ENCODE results near the gene ZNF346.
A peak's percentile ranks its signal among the peaks of the same experiment; 100 is the strongest.

Gene ZNF346

DNA sequence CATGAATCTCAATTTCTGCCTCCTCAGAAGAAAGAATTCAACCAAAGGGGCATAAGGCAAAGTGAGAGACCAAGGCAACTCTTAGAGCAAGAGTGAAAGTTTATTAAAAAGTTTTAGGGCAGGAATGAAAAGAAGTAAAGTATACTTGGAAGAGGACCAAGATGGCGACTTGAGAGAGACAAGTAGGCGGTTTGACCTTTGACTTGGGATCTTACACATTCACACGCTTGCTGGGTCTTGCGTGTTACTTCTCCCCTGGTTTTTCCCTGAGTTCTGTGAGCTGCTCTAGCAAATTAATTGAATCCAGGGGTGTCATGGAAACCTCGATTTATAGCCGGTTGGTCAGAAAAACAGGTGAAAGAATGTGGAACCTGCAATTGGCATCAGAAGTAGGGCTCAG lies 7.0 kb downstream of the ZNF346 start:
- TF ChIP-seq, protein P1, sequence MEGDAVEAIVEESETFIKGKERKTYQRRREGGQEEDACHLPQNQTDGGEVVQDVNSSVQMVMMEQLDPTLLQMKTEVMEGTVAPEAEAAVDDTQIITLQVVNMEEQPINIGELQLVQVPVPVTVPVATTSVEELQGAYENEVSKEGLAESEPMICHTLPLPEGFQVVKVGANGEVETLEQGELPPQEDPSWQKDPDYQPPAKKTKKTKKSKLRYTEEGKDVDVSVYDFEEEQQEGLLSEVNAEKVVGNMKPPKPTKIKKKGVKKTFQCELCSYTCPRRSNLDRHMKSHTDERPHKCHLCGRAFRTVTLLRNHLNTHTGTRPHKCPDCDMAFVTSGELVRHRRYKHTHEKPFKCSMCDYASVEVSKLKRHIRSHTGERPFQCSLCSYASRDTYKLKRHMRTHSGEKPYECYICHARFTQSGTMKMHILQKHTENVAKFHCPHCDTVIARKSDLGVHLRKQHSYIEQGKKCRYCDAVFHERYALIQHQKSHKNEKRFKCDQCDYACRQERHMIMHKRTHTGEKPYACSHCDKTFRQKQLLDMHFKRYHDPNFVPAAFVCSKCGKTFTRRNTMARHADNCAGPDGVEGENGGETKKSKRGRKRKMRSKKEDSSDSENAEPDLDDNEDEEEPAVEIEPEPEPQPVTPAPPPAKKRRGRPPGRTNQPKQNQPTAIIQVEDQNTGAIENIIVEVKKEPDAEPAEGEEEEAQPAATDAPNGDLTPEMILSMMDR (conservative IDR thresholded peaks at IDR 0.05; ENCODE audit: low read depth, low read length): no peak
- no peak overlapping the region for H3K4me3 ChIP-seq (ENCODE audit: low read depth, low read length)
- DNase-seq (ENCODE audit: low read depth): no peak

DNA sequence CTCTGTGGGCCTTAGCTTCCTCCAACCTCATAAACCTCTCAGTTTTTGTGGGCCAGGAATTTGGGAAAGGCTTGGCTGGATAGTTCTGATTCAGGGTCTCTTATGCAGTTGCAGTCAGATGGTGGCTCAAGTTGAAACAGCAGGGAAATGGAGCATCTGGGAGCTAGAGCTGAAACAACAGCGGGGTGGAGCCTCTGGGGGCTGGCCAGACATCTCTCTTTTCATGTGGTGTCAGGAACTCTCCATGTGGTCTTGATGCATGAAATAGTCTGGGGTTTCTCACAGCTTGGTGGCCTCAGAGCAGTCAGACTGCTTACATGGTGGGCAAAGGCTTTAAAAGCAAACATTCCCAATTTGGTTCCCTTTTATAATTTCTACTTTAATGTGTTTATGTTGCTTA lies 13.5 kb downstream of the ZNF346 start:
- DNase-seq (ENCODE audit: low read depth): peak; percentile 87
- TF ChIP-seq, protein P1 (conservative IDR thresholded peaks at IDR 0.05; ENCODE audit: low read depth, low read length): no peak
- no peak overlapping the region for H3K4me3 ChIP-seq (ENCODE audit: low read depth, low read length)

DNA sequence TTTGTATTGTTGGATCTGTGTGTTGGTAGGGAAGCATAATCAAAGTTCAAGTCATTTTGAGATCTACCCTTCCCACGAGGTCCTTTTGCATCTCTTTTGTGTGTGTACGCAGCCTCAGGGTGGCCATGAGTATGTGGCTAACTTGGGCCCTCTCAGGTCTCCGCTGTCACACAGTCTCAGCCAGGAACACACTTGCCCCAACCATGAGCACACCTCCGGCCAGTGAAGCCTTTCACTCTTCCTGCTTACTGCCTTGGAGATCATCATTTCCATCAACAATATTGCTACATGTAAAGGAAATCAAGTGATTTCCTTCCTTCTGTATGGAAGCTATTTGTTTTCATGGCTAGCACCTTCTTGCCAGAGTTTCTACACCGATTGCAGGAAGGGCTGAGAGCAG lies 13.9 kb downstream of the ZNF346 start:
- TF ChIP-seq, protein P1 (conservative IDR thresholded peaks at IDR 0.05; ENCODE audit: low read depth, low read length): no peak
- no peak overlapping the region for H3K4me3 ChIP-seq (ENCODE audit: low read depth, low read length)
- DNase-seq (ENCODE audit: low read depth): no peak

DNA sequence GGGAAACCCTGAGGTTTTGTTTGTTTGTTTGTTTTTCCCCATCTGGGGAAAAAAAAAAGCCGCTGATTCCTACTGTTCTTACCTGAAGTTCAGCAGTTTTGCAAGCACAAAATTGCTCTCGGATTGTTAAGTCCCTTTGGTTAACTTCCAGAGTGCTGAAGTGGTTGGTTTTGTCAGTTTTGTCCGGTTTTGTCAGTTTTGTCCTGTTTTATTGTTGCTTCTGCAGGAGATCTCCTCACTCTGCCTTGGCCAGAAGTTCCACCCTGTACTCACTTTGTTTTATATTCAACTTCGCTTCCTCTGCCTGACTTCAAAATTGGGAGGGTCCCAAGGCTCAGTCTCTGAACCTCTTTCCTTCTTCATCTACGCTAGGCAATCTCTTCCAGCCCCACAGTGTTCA lies 14.4 kb downstream of the ZNF346 start:
- H3K4me3 ChIP-seq (ENCODE audit: low read depth, low read length): no peak overlapping the region
- no peak for DNase-seq (ENCODE audit: low read depth)
- TF ChIP-seq, protein P1 (conservative IDR thresholded peaks at IDR 0.05; ENCODE audit: low read depth, low read length): no peak

DNA sequence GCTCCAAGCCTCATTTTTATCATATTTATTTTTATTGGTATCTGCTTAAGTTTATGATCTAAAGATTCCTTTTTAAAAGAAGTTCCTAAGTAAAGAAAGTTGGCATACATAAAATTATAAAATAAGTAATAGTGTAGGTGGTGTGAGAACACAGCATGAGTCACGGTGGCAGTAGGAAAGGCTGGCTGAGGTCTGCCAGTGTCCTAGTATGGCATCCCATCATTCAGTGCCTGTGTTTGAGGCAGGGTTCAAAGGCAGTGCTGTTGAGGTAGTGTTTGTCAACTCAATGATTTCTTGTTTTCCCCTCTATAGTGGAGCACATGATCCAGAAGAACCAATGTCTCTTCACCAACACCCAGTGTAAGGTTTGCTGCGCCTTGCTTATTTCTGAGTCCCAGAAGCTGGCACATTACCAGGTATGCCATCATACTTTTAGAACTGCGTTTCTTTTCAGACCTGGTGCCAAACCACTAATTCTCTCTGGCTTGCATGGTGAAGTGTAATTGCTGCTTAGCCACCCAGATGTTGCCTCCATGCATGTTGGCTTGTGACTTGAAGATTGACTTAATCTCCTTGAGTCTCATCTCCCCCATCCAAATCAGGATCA lies 18.4 kb downstream of the ZNF346 start:
- H3K4me3 ChIP-seq (ENCODE audit: low read depth, low read length): no peak overlapping the region
- TF ChIP-seq, protein P1 (conservative IDR thresholded peaks at IDR 0.05; ENCODE audit: low read depth, low read length): no peak
- DNase-seq (ENCODE audit: low read depth): peak; percentile 14

DNA sequence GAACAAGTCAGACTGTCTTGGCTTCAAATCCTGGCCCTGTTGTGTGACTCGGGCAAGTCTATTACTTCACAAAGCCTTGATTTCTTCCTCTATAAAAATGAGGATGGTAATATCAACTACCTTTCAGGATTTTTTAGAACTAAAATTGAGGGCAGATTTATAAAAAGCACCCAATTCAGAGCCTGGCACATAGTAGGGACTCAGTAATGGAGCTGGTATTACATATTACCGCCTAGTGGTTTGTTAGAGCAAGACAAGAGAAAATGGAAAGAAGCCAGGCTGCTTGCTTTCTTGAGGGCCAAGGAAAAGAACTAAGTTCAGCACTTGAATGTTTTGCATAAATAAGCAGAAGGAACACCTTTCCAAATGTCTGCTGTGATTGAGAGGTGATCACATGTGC lies 19.4 kb downstream of the ZNF346 start:
- DNase-seq (ENCODE audit: low read depth): no peak
- no peak overlapping the region for H3K4me3 ChIP-seq (ENCODE audit: low read depth, low read length)
- TF ChIP-seq, protein P1 (conservative IDR thresholded peaks at IDR 0.05; ENCODE audit: low read depth, low read length): no peak

DNA sequence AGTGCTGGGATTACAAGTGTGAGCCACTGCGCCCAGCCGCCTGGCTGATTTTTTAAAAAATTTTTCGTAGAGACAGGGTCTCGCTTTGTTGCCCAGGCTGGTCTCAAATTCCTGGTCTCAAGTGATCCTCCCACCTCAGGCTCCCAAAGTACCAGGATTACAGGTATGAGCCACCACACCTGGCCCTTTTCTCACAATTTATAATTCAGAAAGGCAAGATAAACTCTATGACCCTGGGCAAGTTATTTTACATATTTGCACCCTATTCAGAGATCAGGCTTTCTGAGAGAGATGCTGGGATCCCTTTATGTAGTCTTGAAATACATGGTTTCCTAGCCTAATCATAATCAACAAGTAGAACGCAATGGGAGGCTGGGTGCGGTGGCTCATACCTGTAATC lies 20.6 kb downstream of the ZNF346 start:
- no peak for DNase-seq (ENCODE audit: low read depth)
- no peak overlapping the region for H3K4me3 ChIP-seq (ENCODE audit: low read depth, low read length)
- TF ChIP-seq, protein P1 (conservative IDR thresholded peaks at IDR 0.05; ENCODE audit: low read depth, low read length): no peak
